ENCODE data around the gene PAXIP1. TPM values are rescaled to one million over a fixed set of nuclear protein-coding genes. Genes with fewer than 3 reads are reported as not detected.

Gene PAXIP1
- total RNA-seq, 1 experiment from 2014 or later: 32.6 TPM

DNA sequence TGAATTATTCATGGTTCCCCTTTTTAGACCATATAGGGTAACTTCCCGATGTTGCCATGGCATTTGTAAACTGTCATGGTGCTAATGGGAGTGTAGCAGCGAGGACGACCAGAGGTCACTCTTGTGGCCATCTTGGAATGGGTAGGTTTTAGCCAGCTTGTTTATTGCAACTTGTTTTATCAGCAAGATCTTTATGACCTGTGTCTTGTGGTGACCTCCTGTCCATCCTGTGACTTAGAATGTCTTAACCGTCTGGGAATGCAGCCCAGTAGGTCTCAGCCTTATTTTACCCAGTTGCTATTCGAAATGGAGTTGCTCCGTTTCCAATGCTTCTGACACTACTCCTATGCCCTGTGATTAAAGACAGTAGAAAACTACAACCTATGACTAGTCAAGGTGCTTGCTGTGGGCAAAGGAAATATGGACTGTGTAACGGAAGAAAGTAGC is 18.8 kb upstream of the PAXIP1 start:
- Histone ChIP-seq H2BK120ac (ENCODE audit: low read depth, low read length, poor library complexity, severe bottlenecking) (no peak overlapping the region), H3K56ac (ENCODE audit: insufficient read length, low read depth, low read length) (no peak overlapping the region), H2BK12ac (ENCODE audit: insufficient read length, low read depth, low read length) (no peak overlapping the region), H3K14ac (ENCODE audit: insufficient read depth, low read length) (no peak overlapping the region), H2AFZ (ENCODE audit: low read length) (no peak overlapping the region), H3K18ac (ENCODE audit: insufficient read length, low read depth, low read length) (no peak overlapping the region), H4K20me1 (ENCODE audit: control insufficient read depth, insufficient read depth, insufficient read length) (no peaks in the 10 kb centered on the region), H2BK5ac (ENCODE audit: insufficient read length, low read length) (no peak overlapping the region), H3K27me3 (ENCODE audit: insufficient read depth, low read length) (no peaks in the 10 kb centered on the region), H3K79me2 (ENCODE audit: insufficient read depth, low read length) (no peaks in the 10 kb centered on the region), H2BK20ac (ENCODE audit: low read depth, low read length, poor library complexity, severe bottlenecking) (no peak overlapping the region), H3K4me2 (ENCODE audit: insufficient read depth, insufficient read length, low read length) (no peak overlapping the region), H2BK15ac (ENCODE audit: low read depth, low read length) (no peak overlapping the region), H3T11ph (ENCODE audit: low read length) (no peak overlapping the region), H3K79me1 (ENCODE audit: insufficient read depth, low read depth, low read length, poor library complexity, severe bottlenecking) (no peaks in the 10 kb centered on the region), H2AK5ac (ENCODE audit: insufficient read length, low read length) (no peak overlapping the region), H4K5ac (ENCODE audit: insufficient read length, low read depth, low read length) (no peak overlapping the region), H3K23ac (ENCODE audit: insufficient read length, low read depth, low read length) (no peak overlapping the region), H3K9ac (ENCODE audit: extremely low read depth, insufficient read length, low read length) (no peak overlapping the region), H4K8ac (replicated peaks; ENCODE audit: insufficient read length, low read depth, low read length) (no peak overlapping the region), H3K27ac (ENCODE audit: insufficient read length, low read depth, low read length) (no peak overlapping the region), H3K4ac (ENCODE audit: low read depth, low read length) (no peak overlapping the region), H4K91ac (ENCODE audit: insufficient read length, low read depth, low read length) (no peak overlapping the region), H3K23me2 (ENCODE audit: insufficient read length, low read depth, low read length, poor library complexity, severe bottlenecking) (no peaks in the 10 kb centered on the region), H3K9me3 (ENCODE audit: control insufficient read depth, low read depth, low read length) (no peaks in the 10 kb centered on the region), H3K4me1 (ENCODE audit: insufficient read depth, low read length) (no peaks in the 10 kb centered on the region; the same call in 1 of the 2 replicates)
- H3K4me1 Mint-ChIP-seq: peaks cover 4 to 5% of the 10 kb centered on the region in 2 experiments; a peak in 3 of 4 replicates
- peaks cover 3 to 15% of the 10 kb centered on the region in 2 experiments; a peak in 4 of 5 replicates for H3K9me3 Mint-ChIP-seq
- H3K27ac Mint-ChIP-seq: no peak overlapping the region
- H3K4me3 Mint-ChIP-seq: no peak overlapping the region
- TF ChIP-seq, protein P1, sequence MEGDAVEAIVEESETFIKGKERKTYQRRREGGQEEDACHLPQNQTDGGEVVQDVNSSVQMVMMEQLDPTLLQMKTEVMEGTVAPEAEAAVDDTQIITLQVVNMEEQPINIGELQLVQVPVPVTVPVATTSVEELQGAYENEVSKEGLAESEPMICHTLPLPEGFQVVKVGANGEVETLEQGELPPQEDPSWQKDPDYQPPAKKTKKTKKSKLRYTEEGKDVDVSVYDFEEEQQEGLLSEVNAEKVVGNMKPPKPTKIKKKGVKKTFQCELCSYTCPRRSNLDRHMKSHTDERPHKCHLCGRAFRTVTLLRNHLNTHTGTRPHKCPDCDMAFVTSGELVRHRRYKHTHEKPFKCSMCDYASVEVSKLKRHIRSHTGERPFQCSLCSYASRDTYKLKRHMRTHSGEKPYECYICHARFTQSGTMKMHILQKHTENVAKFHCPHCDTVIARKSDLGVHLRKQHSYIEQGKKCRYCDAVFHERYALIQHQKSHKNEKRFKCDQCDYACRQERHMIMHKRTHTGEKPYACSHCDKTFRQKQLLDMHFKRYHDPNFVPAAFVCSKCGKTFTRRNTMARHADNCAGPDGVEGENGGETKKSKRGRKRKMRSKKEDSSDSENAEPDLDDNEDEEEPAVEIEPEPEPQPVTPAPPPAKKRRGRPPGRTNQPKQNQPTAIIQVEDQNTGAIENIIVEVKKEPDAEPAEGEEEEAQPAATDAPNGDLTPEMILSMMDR (conservative IDR thresholded peaks at IDR 0.05): no peak
- peaks cover 0 to 13% (median 0%) of the 10 kb centered on the region in 3 experiments; a peak in 2 of 7 replicates for H3K36me3 Mint-ChIP-seq (ENCODE audit: insufficient read depth in 1 of 3, low read depth in 3 of 3)
- H3K27me3 Mint-ChIP-seq (ENCODE audit: low read depth): peaks cover 10% of the 10 kb centered on the region; the same call in 1 of the 2 replicates
- no CpG with 5 or more reads among the region's 7 CpGs for WGBS (ENCODE audit: extremely low coverage, insufficient read length, low lambda C conversion rate)
- no peak for DNase-seq
